Suppressor macrophage treated with lipopolysaccharide for 1 hour (primary cell): Measurements from ENCODE around the gene SUCLG1.
"Not testable (repeated sequence)": the region's sequence is repeated elsewhere in the genome, so short reads cannot be mapped to it uniquely, and the experiment has no call there.

ENCODE experiments used
- DNase-seq, 3 donors: peaks; one replicate each; pipeline ENCODE4 v3.0.0-alpha.2; 2020 to 2022

The SUCLG1 gene

GRCh38 chr2:84459018-84459943 is at the start of gene SUCLG1:
SUCLG1 (minus strand) TSS chr2:84459280; CDS start chr2:84459269, 11 bp downstream.
- DNase-seq: peak; percentile 91 to 95 (median 93)

- no peak for DNase-seq
Observed at GRCh38 chr2:84498150-84498799, 39.2 kb upstream of the SUCLG1 start.

GRCh38 chr2:84497285-84497684 is 38.2 kb upstream of the SUCLG1 start:
- no peak for DNase-seq

GRCh38 chr2:84496386-84496785 is 37.3 kb upstream of the SUCLG1 start:
- no peak for DNase-seq

GRCh38 chr2:84495539-84496146 is 36.6 kb upstream of the SUCLG1 start:
- peak; percentile 59 to 78 (median 70) for DNase-seq

- peak; percentile 10 to 37 (median 30) for DNase-seq
Observed at GRCh38 chr2:84494070-84494469, 35.0 kb upstream of the SUCLG1 start.

GRCh38 chr2:84493514-84493913 is 34.4 kb upstream of the SUCLG1 start:
- no peak for DNase-seq

- no peak for DNase-seq
Observed at GRCh38 chr2:84492571-84492970, 33.5 kb upstream of the SUCLG1 start.

- DNase-seq: no peak
Observed at GRCh38 chr2:84491741-84492140, 32.7 kb upstream of the SUCLG1 start.

GRCh38 chr2:84491256-84491655 is 32.2 kb upstream of the SUCLG1 start:
- no peak for DNase-seq

- DNase-seq: no peak
Observed at GRCh38 chr2:84487298-84487996, 28.4 kb upstream of the SUCLG1 start.

- no peak for DNase-seq
Observed at GRCh38 chr2:84486441-84487115, 27.5 kb upstream of the SUCLG1 start.

- no peak for DNase-seq
Observed at GRCh38 chr2:84483320-84483719, 24.2 kb upstream of the SUCLG1 start.

- no peak for DNase-seq
Observed at GRCh38 chr2:84482603-84483002, 23.5 kb upstream of the SUCLG1 start.

- DNase-seq: no peak
Observed at GRCh38 chr2:84481702-84482101, 22.6 kb upstream of the SUCLG1 start.

GRCh38 chr2:84478867-84479266 is 19.8 kb upstream of the SUCLG1 start:
- no peak for DNase-seq

GRCh38 chr2:84477886-84478285 is 18.8 kb upstream of the SUCLG1 start:
- DNase-seq: no peak

GRCh38 chr2:84474176-84474575 is 15.1 kb upstream of the SUCLG1 start:
- no peak for DNase-seq

GRCh38 chr2:84472856-84473565 is 13.9 kb upstream of the SUCLG1 start:
- no peak for DNase-seq

- not testable (repeated sequence) for DNase-seq
Observed at GRCh38 chr2:84472423-84472822, 13.3 kb upstream of the SUCLG1 start.

- no peak for DNase-seq
Observed at GRCh38 chr2:84467389-84467788, 8.3 kb upstream of the SUCLG1 start.

- no peak for DNase-seq
Observed at GRCh38 chr2:84461310-84461709, 2.2 kb upstream of the SUCLG1 start.
